ENCODE data around the gene BCL2L1.

Gene BCL2L1

GRCh38 chr20:31707258-31707615 is 15.4 kb downstream of the BCL2L1 start:
- no peak overlapping the region for H3K4me3 ChIP-seq (ENCODE audit: low read length)
- no peak for DNase-seq (ENCODE audit: low read depth)
- no peak for TF ChIP-seq CTCF (conservative IDR thresholded peaks at IDR 0.05; ENCODE audit: low read length)

- DNase-seq (ENCODE audit: low read depth) = no peak
- no peak overlapping the region for H3K4me3 ChIP-seq (ENCODE audit: low read length)
- no peak for TF ChIP-seq CTCF (conservative IDR thresholded peaks at IDR 0.05; ENCODE audit: low read length)
These were observed 15.9 kb downstream of the BCL2L1 start for GRCh38 chr20:31706607-31707257.

- no peak for DNase-seq (ENCODE audit: low read depth)
- H3K4me3 ChIP-seq (ENCODE audit: low read length) = no peak overlapping the region
- no peak for TF ChIP-seq CTCF (conservative IDR thresholded peaks at IDR 0.05; ENCODE audit: low read length)
These were observed 16.8 kb downstream of the BCL2L1 start for GRCh38 chr20:31705598-31706597.

GRCh38 chr20:31705191-31705590 is 17.5 kb downstream of the BCL2L1 start:
- no peak for TF ChIP-seq CTCF (conservative IDR thresholded peaks at IDR 0.05; ENCODE audit: low read length)
- H3K4me3 ChIP-seq (ENCODE audit: low read length) = no peak overlapping the region

GRCh38 chr20:31704225-31705119 is 18.2 kb downstream of the BCL2L1 start:
- H3K4me3 ChIP-seq (ENCODE audit: low read length) = no peak overlapping the region
- DNase-seq (ENCODE audit: low read depth) = peak; percentile 42
- no peak for TF ChIP-seq CTCF (conservative IDR thresholded peaks at IDR 0.05; ENCODE audit: low read length)

More at GRCh38 chr20:31705191-31705590, 17.5 kb downstream of the BCL2L1 start:
- no peak for DNase-seq (ENCODE audit: low read depth)

- no peak for TF ChIP-seq CTCF (conservative IDR thresholded peaks at IDR 0.05; ENCODE audit: low read length)
- DNase-seq (ENCODE audit: low read depth) = no peak
These were observed 21.1 kb downstream of the BCL2L1 start for GRCh38 chr20:31701591-31701990.

More at GRCh38 chr20:31701591-31701990, 21.1 kb downstream of the BCL2L1 start:
- no peak overlapping the region for H3K4me3 ChIP-seq (ENCODE audit: low read length)

All from AG10803 (cell line).